HG02973 (cell line): Measurements from ENCODE around the gene PTP4A1.
"Not testable (repeated sequence)": the region's sequence is repeated elsewhere in the genome, so short reads cannot be mapped to it uniquely, and the experiment has no call there.

Source experiments
- ATAC-seq: cut with Tn5 transposase; IDR thresholded peaks from one replicate; pipeline ENCODE4 v1.9.1; 2021; ENCODE audit warnings: moderate library complexity; ENCODE audit not compliant: unreplicated experiment

Gene PTP4A1

GRCh38 chr6:63572044-63572746 is at the start of gene PTP4A1, which contains the start of gene LOC128125822:
Gene PTP4A1, plus strand, starts transcription at chr6:63572480. Its CDS starts 4,401 bp downstream, at chr6:63576881.
Gene LOC128125822, plus strand, starts transcription at chr6:63572480.
- ATAC-seq = peak; percentile 87

- ATAC-seq = not testable (repeated sequence)
Observed at GRCh38 chr6:63522911-63523287, 49.4 kb upstream of the PTP4A1 start.

- no peak for ATAC-seq
Observed at GRCh38 chr6:63523630-63524029, 48.6 kb upstream of the PTP4A1 start.

- ATAC-seq = no peak
Observed at GRCh38 chr6:63525186-63525878, 46.9 kb upstream of the PTP4A1 start.

- no peak for ATAC-seq
Observed at GRCh38 chr6:63526931-63527330, 45.3 kb upstream of the PTP4A1 start.

GRCh38 chr6:63527658-63528514 is 44.4 kb upstream of the PTP4A1 start:
- no peak for ATAC-seq

GRCh38 chr6:63529498-63529897 is 42.8 kb upstream of the PTP4A1 start:
- ATAC-seq = no peak

- ATAC-seq = no peak
Observed at GRCh38 chr6:63530182-63530581, 42.1 kb upstream of the PTP4A1 start.

- no peak for ATAC-seq
Observed at GRCh38 chr6:63530991-63531390, 41.3 kb upstream of the PTP4A1 start.

- no peak for ATAC-seq
Observed at GRCh38 chr6:63533026-63533425, 39.3 kb upstream of the PTP4A1 start.

- ATAC-seq = no peak
Observed at GRCh38 chr6:63533952-63534351, 38.3 kb upstream of the PTP4A1 start.

- ATAC-seq = no peak
Observed at GRCh38 chr6:63537201-63537958, 34.9 kb upstream of the PTP4A1 start.

GRCh38 chr6:63537959-63538300 is 34.4 kb upstream of the PTP4A1 start:
- no peak for ATAC-seq

- ATAC-seq = no peak
Observed at GRCh38 chr6:63538550-63538949, 33.7 kb upstream of the PTP4A1 start.

- no peak for ATAC-seq
Observed at GRCh38 chr6:63543001-63543400, 29.3 kb upstream of the PTP4A1 start.

GRCh38 chr6:63543982-63544381 is 28.3 kb upstream of the PTP4A1 start:
- ATAC-seq = no peak

- no peak for ATAC-seq
Observed at GRCh38 chr6:63546236-63546635, 26.0 kb upstream of the PTP4A1 start.

- no peak for ATAC-seq
Observed at GRCh38 chr6:63546697-63547096, 25.6 kb upstream of the PTP4A1 start.

GRCh38 chr6:63549076-63549475 is 23.2 kb upstream of the PTP4A1 start:
- no peak for ATAC-seq

GRCh38 chr6:63553208-63553607 is 19.1 kb upstream of the PTP4A1 start:
- peak; percentile 99 for ATAC-seq

- ATAC-seq = no peak
Observed at GRCh38 chr6:63553900-63554299, 18.4 kb upstream of the PTP4A1 start.
